Osteocyte (in vitro differentiated cells): ENCODE results near the gene FRMPD2. TPM values are rescaled to one million over a fixed set of nuclear protein-coding genes. Genes with fewer than 3 reads are reported as not detected.

Experiments used
- DNase-seq: peaks from one replicate; pipeline ENCODE4 v3.0.0; 2021; ENCODE audit warnings: mixed read lengths; ENCODE audit not compliant: unreplicated experiment; ENCODE audit errors: extremely low spot score
- H3K27ac Mint-ChIP-seq: one replicate; pipeline ENCODE4 v1.8.0; 2021; ENCODE audit warnings: mild to moderate bottlenecking, mixed read lengths; ENCODE audit not compliant: unreplicated experiment
- H3K27me3 Mint-ChIP-seq: one replicate; pipeline ENCODE4 v1.8.0; 2021; ENCODE audit warnings: mixed read lengths; ENCODE audit not compliant: unreplicated experiment
- H3K36me3 Mint-ChIP-seq: one replicate; pipeline ENCODE4 v1.8.0; 2021; ENCODE audit warnings: mixed read lengths; ENCODE audit not compliant: unreplicated experiment
- H3K4me1 Mint-ChIP-seq: one replicate; pipeline ENCODE4 v1.8.0; 2021; ENCODE audit warnings: mixed read lengths; ENCODE audit not compliant: unreplicated experiment
- H3K4me3 Mint-ChIP-seq: one replicate; pipeline ENCODE4 v1.8.0; 2021; ENCODE audit warnings: mild to moderate bottlenecking, moderate library complexity, mixed read lengths; ENCODE audit not compliant: unreplicated experiment
- H3K9me3 Mint-ChIP-seq: one replicate; pipeline ENCODE4 v1.8.0; 2021; ENCODE audit warnings: mixed read lengths; ENCODE audit not compliant: unreplicated experiment
- long read RNA-seq: library from polyadenylated mRNA; unstranded; transcript quantifications from one replicate; pipeline ENCODE4 v2.0.0, GENCODE V29; 2021
- total RNA-seq: library from RNA; stranded (reverse); gene quantifications from 2 replicates; pipeline ENCODE4 v1.2.1, GENCODE V29; 2021
- TF ChIP-seq, protein P1 (sequence below): fragments of 200-600 bp; sonication (generic); IDR thresholded peaks from 2 replicates; pipeline ENCODE4 v1.5.0; 2021; ENCODE audit warnings: antibody characterized with exemption, mild to moderate bottlenecking, moderate library complexity

FRMPD2 gene, protein sequence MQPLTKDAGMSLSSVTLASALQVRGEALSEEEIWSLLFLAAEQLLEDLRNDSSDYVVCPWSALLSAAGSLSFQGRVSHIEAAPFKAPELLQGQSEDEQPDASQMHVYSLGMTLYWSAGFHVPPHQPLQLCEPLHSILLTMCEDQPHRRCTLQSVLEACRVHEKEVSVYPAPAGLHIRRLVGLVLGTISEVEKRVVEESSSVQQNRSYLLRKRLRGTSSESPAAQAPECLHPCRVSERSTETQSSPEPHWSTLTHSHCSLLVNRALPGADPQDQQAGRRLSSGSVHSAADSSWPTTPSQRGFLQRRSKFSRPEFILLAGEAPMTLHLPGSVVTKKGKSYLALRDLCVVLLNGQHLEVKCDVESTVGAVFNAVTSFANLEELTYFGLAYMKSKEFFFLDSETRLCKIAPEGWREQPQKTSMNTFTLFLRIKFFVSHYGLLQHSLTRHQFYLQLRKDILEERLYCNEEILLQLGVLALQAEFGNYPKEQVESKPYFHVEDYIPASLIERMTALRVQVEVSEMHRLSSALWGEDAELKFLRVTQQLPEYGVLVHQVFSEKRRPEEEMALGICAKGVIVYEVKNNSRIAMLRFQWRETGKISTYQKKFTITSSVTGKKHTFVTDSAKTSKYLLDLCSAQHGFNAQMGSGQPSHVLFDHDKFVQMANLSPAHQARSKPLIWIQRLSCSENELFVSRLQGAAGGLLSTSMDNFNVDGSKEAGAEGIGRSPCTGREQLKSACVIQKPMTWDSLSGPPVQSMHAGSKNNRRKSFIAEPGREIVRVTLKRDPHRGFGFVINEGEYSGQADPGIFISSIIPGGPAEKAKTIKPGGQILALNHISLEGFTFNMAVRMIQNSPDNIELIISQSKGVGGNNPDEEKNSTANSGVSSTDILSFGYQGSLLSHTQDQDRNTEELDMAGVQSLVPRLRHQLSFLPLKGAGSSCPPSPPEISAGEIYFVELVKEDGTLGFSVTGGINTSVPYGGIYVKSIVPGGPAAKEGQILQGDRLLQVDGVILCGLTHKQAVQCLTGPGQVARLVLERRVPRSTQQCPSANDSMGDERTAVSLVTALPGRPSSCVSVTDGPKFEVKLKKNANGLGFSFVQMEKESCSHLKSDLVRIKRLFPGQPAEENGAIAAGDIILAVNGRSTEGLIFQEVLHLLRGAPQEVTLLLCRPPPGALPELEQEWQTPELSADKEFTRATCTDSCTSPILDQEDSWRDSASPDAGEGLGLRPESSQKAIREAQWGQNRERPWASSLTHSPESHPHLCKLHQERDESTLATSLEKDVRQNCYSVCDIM (N-terminal part only)
- not detected in 2 replicates for total RNA-seq
- long read RNA-seq, result 0 reads

DNA sequence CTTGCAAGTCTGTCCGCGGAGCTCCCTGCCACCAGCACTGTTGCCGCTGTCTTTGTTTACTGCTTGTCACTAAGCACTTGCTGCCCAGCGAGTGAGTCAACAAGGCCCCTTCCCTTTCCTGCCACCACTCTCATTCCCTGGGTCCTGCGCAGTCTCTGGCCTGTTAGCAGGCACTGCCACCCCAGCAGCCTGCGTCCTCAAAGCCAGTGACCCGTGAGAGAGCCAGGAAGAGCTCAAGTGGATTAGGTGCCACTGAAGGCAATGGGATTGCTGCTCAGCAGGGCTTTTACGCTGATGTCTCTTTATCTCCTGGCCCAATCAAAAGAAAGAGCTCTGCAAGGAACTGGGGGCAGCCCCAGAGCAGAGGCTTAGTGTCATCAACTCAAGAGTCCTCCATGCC lies at the start of gene FRMPD2:
TSS of gene FRMPD2 (minus strand) at position 61 of the 400 bp plus-strand sequence. CDS start 129 bp downstream, outside the sequence.
- TF ChIP-seq, protein P1, sequence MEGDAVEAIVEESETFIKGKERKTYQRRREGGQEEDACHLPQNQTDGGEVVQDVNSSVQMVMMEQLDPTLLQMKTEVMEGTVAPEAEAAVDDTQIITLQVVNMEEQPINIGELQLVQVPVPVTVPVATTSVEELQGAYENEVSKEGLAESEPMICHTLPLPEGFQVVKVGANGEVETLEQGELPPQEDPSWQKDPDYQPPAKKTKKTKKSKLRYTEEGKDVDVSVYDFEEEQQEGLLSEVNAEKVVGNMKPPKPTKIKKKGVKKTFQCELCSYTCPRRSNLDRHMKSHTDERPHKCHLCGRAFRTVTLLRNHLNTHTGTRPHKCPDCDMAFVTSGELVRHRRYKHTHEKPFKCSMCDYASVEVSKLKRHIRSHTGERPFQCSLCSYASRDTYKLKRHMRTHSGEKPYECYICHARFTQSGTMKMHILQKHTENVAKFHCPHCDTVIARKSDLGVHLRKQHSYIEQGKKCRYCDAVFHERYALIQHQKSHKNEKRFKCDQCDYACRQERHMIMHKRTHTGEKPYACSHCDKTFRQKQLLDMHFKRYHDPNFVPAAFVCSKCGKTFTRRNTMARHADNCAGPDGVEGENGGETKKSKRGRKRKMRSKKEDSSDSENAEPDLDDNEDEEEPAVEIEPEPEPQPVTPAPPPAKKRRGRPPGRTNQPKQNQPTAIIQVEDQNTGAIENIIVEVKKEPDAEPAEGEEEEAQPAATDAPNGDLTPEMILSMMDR, result no peak
- DNase-seq, result no peak
- Mint-ChIP-seq H3K27me3 (peaks cover 33% of the 10 kb centered on the region), H3K4me1 (no peaks in the 10 kb centered on the region), H3K4me3 (no peak within 1 kb of the TSS), H3K9me3 (no peaks in the 10 kb centered on the region), H3K27ac (no peak within 1 kb of the TSS), H3K36me3 (no peaks in the 10 kb centered on the region)

DNA sequence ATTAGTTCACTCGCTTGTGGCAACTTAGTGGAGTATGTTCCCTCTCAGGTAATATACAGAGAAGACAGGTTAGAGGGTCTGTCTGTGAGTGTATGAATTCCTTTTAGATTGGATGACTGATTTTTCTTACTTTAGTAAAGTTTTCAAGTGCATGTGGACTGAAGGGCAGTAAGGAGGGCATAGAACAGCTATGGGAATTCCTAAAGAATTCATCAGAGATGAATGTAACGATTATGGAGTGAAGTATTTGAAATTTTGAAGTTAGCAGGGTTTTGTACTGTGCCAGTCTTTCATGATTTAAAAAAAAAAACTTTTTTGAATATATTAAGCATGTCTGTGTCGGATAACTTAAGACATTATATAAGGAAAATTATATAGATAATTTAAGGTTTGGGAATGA lies 47.5 kb upstream of the FRMPD2 start:
- peaks cover 2% of the 10 kb centered on the region for H3K36me3 Mint-ChIP-seq
- TF ChIP-seq, protein P1, result no peak
- no peak overlapping the region for H3K27ac Mint-ChIP-seq
- H3K4me1 Mint-ChIP-seq, result peaks cover 11% of the 10 kb centered on the region
- H3K27me3 Mint-ChIP-seq, result no peaks in the 10 kb centered on the region
- H3K4me3 Mint-ChIP-seq, result no peak overlapping the region
- DNase-seq, result no peak
- no peaks in the 10 kb centered on the region for H3K9me3 Mint-ChIP-seq

DNA sequence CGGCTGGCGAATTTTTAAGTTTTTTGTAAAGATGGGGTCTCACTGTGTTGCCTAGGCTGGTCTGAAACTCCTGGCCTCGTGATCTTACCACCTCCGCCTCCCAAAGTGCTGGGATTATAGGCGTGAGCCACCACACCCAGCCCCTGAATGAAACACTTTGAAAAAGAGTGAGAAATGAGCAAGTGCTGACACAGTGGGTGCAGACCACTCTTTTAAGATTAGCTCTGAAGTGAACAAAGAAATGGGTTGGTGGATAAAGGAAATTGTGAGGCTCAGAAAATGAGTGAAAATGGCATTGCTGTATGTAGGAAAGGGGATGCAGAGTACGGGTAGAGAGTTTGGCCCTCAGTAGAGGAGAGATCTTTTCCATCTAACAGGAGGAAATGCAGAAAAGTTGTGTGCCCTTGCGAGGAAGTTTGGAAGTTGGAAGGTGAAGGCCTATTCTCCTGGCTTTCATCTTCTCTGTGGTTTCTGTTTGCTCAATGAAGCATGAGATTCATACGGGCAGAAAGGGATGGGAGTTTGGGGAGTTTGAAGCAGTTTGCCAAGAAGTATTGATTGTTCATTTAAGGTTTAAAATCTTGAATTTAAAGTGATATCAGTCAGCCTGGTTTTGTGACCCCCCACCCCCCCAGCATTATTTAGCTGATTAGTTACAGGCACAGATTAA lies 43.0 kb upstream of the FRMPD2 start:
- Mint-ChIP-seq H3K36me3 (no peaks in the 10 kb centered on the region), H3K27me3 (no peaks in the 10 kb centered on the region), H3K4me1 (peaks cover 14% of the 10 kb centered on the region), H3K9me3 (no peaks in the 10 kb centered on the region), H3K4me3 (no peak overlapping the region), H3K27ac (no peak overlapping the region)
- no peak for DNase-seq
- TF ChIP-seq, protein P1, result no peak

DNA sequence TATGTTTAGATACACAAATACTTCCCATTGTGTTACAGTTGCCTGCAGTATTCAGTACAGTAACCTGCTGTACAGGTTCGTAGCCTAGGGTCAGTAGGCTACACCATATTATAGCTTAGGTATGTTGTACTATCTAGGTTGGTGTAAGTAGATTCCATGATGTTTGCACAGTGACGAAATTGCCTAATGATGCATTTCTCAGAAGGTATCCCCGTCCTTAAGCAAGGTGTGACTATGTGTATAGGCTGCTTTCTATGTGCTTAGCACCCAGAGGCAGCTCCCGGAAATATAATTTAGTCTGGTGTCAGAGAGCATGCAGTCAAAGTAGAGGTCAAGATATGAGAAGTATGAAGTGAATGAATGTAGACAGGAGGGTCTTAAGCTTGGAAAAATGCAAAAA lies 41.7 kb upstream of the FRMPD2 start:
- Mint-ChIP-seq H3K4me3 (no peak overlapping the region), H3K27me3 (no peaks in the 10 kb centered on the region), H3K4me1 (peaks cover 5% of the 10 kb centered on the region), H3K9me3 (no peaks in the 10 kb centered on the region), H3K27ac (no peak overlapping the region), H3K36me3 (no peaks in the 10 kb centered on the region)
- TF ChIP-seq, protein P1, result no peak
- no peak for DNase-seq
